SK-N-MC (cell line): ENCODE results near the gene STX10.

ENCODE experiments used
- DNase-seq: peaks from one replicate; pipeline ENCODE4 v3.0.0-alpha.2; 2011; ENCODE audit warnings: low read depth, low spot score
- H3K27ac ChIP-seq: fragments of 200-600 bp; sonication (generic); 2 replicates; pipeline ENCODE4 v1.5.1; 2016; ENCODE audit warnings: mixed run types
- H3K36me3 ChIP-seq: fragments of 200-600 bp; sonication (generic); 2 replicates; pipeline ENCODE4 v1.6.1; 2017; ENCODE audit warnings: antibody characterized with exemption, low read length, mixed read lengths; ENCODE audit not compliant: insufficient read depth
- H3K4me3 ChIP-seq: fragments of 200-600 bp; sonication (generic); 2 replicates; pipeline ENCODE4 v1.5.1; 2016
- H3K9ac ChIP-seq: fragments of 200-600 bp; sonication (generic); 2 replicates; pipeline ENCODE4 v1.8.0; 2017; ENCODE audit warnings: mixed run types, mixed read lengths; ENCODE audit not compliant: insufficient read length
- H3K9me3 ChIP-seq: fragments of 200-600 bp; sonication (generic); 2 replicates; pipeline ENCODE4 v1.6.1; 2017; ENCODE audit warnings: low read depth, mild to moderate bottlenecking, antibody characterized with exemption, low read length, moderate library complexity, mixed read lengths
- EZH2 ChIP-seq: fragments of 200-600 bp; sonication (generic); IDR thresholded peaks from one replicate; pipeline ENCODE4 v1.6.1; 2017; ENCODE audit warnings: antibody characterized with exemption
- FOXP2 ChIP-seq: optimal IDR thresholded peaks from 2 replicates; pipeline ENCODE3; 2011; ENCODE audit warnings: mild to moderate bottlenecking, moderate library complexity; ENCODE audit not compliant: insufficient read depth; ENCODE audit errors: extremely low read length, control extremely low read depth
- POLR2AphosphoS5 ChIP-seq: IDR thresholded peaks from 2 replicates; pipeline ENCODE4 v1.6.1; 2012; ENCODE audit warnings: mild to moderate bottlenecking, low read depth, low read length, borderline replicate concordance

Gene STX10

DNA sequence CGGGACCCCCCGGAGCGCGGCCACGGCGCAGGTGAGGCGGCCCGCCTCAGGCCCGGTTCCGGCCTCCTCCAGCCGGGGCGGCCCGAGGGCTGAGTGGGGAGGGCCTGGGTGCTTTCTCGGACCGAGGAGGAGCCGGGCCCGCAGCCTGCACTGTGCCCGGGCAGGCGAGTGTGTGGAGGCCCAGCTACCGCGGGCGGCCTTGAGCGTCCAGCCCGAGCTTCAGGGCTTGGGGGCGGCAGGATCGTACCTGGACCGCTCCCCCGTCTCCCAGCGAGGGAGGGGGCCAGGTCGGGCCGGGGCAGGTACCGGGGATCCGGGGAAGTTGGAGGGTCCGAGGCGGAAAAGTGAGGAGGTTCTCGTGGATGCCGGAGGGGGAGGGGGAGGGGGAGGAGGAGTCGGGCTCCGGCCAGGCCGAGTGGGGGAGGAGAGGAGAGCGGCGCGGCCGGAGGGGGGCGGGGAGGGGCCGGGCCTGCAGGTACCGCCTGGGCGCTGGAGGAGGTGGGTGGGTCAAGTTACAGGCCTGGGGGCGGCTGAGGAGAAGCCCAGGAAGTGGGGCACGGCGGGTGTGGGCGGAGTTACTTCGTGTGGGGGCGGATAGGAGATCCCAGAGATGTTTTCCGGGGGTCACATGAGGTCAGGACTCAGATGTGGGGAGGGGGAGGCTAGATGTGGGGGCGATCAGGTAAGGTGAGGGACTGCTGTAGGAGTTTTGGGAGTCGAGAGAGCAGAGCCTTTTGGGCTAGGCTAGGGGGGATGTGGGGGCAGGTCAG, 31.6 kb downstream of the STX10 start:
- no peak for DNase-seq
- no peak for TF ChIP-seq FOXP2
- TF ChIP-seq POLR2AphosphoS5: no peak
- TF ChIP-seq EZH2: no peak
- Histone ChIP-seq H3K9ac (peak overlapping the region; percentile 97), H3K4me3 (peak overlapping the region; percentile 92), H3K36me3 (peaks cover 20% of the 10 kb centered on the region), H3K9me3 (no peaks in the 10 kb centered on the region), H3K27ac (peak overlapping the region; percentile 87)

DNA sequence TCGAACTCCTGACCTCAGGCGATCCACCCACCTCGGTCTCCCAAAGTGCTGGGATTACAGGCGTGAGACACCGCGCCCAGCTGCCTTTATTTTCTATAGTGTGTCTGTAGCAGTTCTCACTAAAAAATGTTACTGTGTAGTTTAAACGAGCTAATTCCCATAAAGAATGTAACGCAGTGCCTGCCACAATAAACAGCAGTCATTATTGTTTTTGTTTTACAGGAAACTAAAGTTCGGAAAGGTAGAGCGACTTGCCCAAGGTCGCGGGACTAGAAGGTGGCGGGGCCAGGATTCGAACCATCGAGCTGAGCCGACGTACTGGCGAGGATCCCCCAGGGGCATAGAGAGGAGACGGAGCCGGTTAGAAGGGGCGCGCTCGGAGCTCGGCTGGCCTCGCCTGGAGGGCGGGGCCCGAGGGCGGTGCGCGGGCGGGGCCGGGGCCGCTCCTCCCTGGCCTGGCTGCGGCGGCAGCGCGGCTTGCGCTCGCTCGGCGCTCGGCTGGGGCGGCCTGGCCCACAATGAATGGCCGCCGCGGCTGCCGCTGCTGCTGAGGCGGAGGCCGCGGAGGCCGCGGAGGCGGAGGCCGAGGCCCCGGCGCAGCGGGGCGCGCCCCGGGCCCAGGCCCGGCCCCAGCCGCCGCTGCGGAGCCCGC, 32.3 kb downstream of the STX10 start, which contains the start of gene NACC1:
Gene NACC1 (plus strand): TSS at position 493 of the 652 bp plus-strand sequence. CDS start 16,944 bp downstream, outside the sequence.
- H3K9me3 ChIP-seq: no peaks in the 10 kb centered on the region
- no peak for TF ChIP-seq FOXP2
- TF ChIP-seq POLR2AphosphoS5: no peak
- no peak for TF ChIP-seq EZH2
- H3K27ac ChIP-seq: peak within 1 kb of the TSS; percentile 87
- peaks cover 26% of the 10 kb centered on the region for H3K36me3 ChIP-seq
- peak within 1 kb of the TSS; percentile 97 for H3K9ac ChIP-seq
- peak within 1 kb of the TSS; percentile 95 for H3K4me3 ChIP-seq
- DNase-seq: no peak

DNA sequence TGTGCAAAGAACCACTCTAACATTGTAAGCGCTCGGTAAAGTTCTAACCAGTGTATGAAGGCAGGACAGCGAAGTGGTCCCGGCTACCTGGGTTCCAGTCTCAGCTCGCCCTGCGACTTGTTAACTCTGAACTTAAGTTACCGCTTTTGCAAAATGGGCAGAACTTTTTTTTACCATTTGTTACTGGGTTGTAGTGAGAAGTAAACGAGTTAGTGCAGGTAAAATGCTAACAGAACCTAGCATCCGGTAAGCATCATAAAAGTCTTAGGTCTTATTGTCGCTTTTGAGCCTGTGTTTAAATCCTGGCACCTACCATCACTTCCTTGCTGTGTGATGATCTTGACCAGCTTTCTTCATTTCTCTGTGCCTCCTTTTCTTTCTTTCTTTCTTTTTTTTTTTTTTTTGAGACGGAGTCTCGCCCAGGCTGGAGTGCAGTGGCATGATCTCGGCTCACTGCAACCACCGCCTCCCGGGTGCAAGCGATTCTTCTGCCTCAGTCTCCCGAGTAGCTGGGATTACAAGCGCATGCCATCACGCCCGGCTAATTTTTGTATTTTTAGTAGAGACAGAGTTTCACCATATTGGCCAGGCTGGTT, 32.9 kb downstream of the STX10 start:
- no peak for DNase-seq
- Histone ChIP-seq H3K36me3 (peaks cover 32% of the 10 kb centered on the region), H3K4me3 (peak overlapping the region; percentile 95), H3K9ac (peak overlapping the region; percentile 11), H3K27ac (peak overlapping the region; percentile 52; the same call in 1 of the 2 replicates), H3K9me3 (no peaks in the 10 kb centered on the region)
- TF ChIP-seq EZH2: no peak
- TF ChIP-seq POLR2AphosphoS5: no peak
- no peak for TF ChIP-seq FOXP2

DNA sequence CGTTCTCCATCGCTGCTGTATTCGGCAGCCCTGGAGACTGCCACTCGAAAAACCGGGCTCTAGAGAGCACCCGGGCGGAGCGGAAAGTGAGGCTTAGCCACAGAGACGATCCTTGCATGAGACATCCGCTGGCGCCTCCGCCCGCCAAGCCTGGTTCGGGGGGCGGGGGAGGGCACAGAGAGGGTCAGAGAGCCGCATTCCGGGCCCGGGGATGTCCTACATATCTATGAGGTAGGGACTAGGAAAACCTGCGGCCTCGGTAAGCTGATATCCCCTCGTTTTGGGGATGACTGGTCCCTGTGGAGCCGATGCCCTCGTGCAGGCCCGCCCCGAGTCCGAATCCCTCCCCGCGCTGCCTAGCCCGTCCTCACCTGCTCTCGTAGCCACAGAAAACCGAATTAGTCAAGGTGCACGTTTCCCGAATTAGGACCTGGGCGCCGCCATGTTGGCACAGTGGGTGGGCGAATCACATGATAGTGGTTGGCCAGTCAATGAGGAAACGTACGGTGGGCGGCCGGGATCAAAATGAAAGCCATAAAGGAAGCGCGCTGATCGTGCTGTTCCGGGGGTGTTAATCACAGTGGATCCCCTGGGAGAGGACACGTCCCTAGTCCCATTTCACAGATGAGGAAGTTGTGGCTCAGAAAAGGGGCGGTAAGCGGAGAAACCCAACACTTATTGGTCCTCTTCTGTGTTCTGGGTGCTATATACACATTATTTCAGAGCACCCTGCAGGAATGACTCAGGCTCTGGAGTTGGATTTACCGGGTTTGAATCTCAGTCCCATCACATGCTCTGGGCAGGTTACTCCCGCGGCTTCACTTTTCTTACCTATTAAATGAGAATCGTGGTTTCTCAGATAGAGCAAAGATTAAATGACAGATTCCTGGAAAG, 33.6 kb downstream of the STX10 start, which contains the start of gene TRMT1:
Gene TRMT1 (minus strand): TSS at position 459 of the 894 bp plus-strand sequence. CDS start 341 bp downstream, at position 118.
- Histone ChIP-seq H3K27ac (peak within 1 kb of the TSS; percentile 79), H3K9me3 (no peaks in the 10 kb centered on the region), H3K36me3 (peaks cover 33% of the 10 kb centered on the region), H3K9ac (peak within 1 kb of the TSS; percentile 96), H3K4me3 (peak within 1 kb of the TSS; percentile 95)
- peak; percentile 67 for TF ChIP-seq FOXP2
- peak; percentile 75; the same call in 1 of the 2 replicates for TF ChIP-seq POLR2AphosphoS5
- no peak for TF ChIP-seq EZH2
- DNase-seq: peak; percentile 90

DNA sequence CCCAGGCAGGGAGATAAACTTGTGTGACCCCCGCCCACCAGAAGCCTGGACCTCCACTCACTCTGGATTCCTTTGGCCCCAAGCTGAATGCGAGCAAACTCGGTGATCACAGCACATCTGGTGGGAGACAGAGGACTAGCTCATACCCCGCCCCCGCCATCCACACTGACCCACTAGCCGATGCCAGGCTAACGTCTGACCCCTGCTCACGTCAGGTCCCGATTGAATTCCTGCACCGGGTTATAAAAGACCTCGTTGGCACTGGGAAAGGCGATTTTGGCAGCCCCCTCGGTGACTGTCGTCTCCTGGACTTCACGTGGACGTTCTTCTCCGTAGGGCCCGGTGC, 34.3 kb downstream of the STX10 start:
- Histone ChIP-seq H3K9me3 (no peaks in the 10 kb centered on the region), H3K27ac (peak overlapping the region; percentile 79; the same call in 1 of the 2 replicates), H3K36me3 (peaks cover 30% of the 10 kb centered on the region), H3K4me3 (peak overlapping the region; percentile 95), H3K9ac (peak overlapping the region; percentile 96)
- no peak for DNase-seq
- TF ChIP-seq POLR2AphosphoS5: no peak
- TF ChIP-seq FOXP2: no peak
- no peak for TF ChIP-seq EZH2

DNA sequence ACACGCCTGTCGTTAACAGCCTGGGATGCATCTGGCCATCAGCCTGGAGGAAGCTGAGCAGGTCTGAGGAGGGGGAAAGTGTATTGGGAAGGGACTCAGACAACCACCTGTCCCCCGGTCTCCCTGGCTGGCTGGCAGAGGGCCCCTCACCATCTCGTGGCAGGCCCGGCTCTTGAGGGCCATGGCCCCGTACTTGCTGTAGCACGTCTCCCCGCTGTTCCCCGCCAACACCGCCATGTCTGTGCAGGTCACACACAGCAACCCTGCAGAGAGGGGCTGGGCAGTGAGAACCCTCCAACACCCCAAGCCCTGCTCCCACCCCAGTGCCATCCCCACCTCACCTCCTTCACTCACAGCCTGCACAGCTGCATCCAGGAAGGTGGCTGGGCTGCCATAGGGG, 37.6 kb downstream of the STX10 start:
- no peak overlapping the region for H3K9ac ChIP-seq
- TF ChIP-seq POLR2AphosphoS5 (no peak), EZH2 (no peak), FOXP2 (no peak)
- peaks cover 39% of the 10 kb centered on the region for H3K36me3 ChIP-seq

DNA sequence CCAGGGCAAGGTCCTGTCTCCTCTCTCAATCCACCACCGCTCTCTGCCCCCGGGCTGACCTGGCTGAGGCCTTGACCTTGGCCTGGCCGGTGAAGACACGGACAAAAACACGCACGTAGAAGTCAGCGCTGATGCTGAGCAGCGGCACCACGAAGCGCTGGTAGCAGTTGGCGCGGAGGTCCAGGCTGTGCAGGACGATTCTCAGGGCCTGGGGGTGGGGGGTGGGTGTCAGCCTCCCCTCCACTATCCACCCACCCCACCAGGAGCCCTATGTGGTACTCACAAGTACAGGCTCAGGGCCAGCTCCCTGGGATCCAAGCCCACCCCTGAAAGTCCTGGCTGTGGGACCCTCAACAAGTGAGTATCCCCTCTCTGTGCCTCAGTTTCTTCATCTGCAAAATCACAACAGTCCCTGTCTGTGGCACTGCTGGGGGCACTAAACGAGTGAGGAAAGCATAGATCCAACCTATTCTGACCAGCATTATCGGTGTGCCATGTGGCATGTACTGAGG, 40.0 kb downstream of the STX10 start:
- Histone ChIP-seq H3K9ac (no peak overlapping the region), H3K27ac (no peak overlapping the region), H3K36me3 (peaks cover 41% of the 10 kb centered on the region), H3K9me3 (no peaks in the 10 kb centered on the region), H3K4me3 (no peak overlapping the region)
- no peak for TF ChIP-seq POLR2AphosphoS5
- no peak for TF ChIP-seq EZH2
- no peak for TF ChIP-seq FOXP2
- no peak for DNase-seq

More for the DNA sequence above, 37.6 kb downstream of the STX10 start:
- Histone ChIP-seq H3K9me3 (no peaks in the 10 kb centered on the region), H3K27ac (no peak overlapping the region), H3K4me3 (no peak overlapping the region)
- no peak for DNase-seq
